ENCODE data around the gene CHID1.
A peak's percentile ranks its signal among the peaks of the same experiment; 100 is the strongest.

Gene CHID1

GRCh38 chr11:910044-910588, 494 bp downstream of the CHID1 start:
- DNase-seq (ENCODE audit: low spot score) = no peak
- H3K9me3 Mint-ChIP-seq = no peaks in the 10 kb centered on the region
- peak overlapping the region; percentile 86 for H3K27ac Mint-ChIP-seq
- no peaks in the 10 kb centered on the region for H3K27me3 Mint-ChIP-seq (ENCODE audit: low read depth)
- peaks cover 12% of the 10 kb centered on the region for H3K4me1 Mint-ChIP-seq (ENCODE audit: low read depth)
- H3K4me3 Mint-ChIP-seq = peak overlapping the region; percentile 95
- peaks cover 5% of the 10 kb centered on the region for H3K36me3 Mint-ChIP-seq (ENCODE audit: low read depth)

- Mint-ChIP-seq H3K27ac (no peak overlapping the region), H3K27me3 (ENCODE audit: low read depth) (no peaks in the 10 kb centered on the region), H3K9me3 (no peaks in the 10 kb centered on the region), H3K4me3 (peak overlapping the region; percentile 95), H3K4me1 (ENCODE audit: low read depth) (peaks cover 12% of the 10 kb centered on the region), H3K36me3 (ENCODE audit: low read depth) (peaks cover 10% of the 10 kb centered on the region)
- DNase-seq (ENCODE audit: low spot score) = no peak
Observed at GRCh38 chr11:909406-909805, 1.2 kb downstream of the CHID1 start.

DNA sequence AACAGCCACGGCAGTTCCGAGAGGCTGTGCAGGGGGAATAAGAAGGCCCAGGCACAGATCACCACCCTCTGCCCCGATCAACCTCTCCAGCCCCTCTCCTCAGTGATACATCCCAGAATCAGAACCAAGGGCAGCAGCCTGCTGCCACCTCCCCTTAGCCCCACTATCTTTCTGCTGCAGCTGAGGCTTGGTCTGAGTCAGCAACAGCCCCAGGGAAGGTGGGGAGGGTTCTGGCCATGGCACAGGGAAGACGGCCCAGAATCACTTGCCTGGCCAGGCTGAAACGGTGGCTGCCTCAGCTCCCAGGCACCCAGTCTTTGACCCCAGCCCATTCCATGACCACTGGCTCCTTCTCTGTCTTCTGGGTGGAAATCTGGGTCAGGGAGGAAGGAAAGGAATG, 2.3 kb downstream of the CHID1 start:
- Mint-ChIP-seq H3K4me3 (peak overlapping the region; percentile 31), H3K27me3 (ENCODE audit: low read depth) (no peaks in the 10 kb centered on the region), H3K4me1 (ENCODE audit: low read depth) (peaks cover 12% of the 10 kb centered on the region), H3K9me3 (no peaks in the 10 kb centered on the region), H3K27ac (no peak overlapping the region), H3K36me3 (ENCODE audit: low read depth) (peaks cover 18% of the 10 kb centered on the region)
- DNase-seq (ENCODE audit: low spot score) = no peak

DNA sequence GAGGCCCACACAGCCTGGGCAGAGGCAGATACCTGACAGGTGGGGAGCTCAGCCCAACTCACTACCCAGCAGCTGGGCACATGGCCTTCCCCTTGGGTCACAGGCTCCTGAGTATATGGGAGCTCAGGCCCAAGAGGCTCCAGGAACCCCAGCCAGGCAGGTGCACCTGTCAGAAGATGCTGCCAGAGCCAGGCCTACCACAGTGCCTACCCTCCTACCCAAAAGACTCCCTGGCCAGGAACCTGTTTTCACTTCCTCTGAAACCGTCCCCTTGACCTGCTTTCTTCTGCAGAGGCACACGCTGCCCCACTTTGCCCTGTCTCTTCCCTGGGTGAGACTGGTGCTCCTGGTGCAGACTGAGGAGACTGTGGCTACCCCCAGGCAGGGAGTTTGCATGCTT, 2.9 kb downstream of the CHID1 start:
- H3K27me3 Mint-ChIP-seq (ENCODE audit: low read depth) = no peaks in the 10 kb centered on the region
- peaks cover 20% of the 10 kb centered on the region for H3K36me3 Mint-ChIP-seq (ENCODE audit: low read depth)
- no peaks in the 10 kb centered on the region for H3K9me3 Mint-ChIP-seq
- H3K4me3 Mint-ChIP-seq = no peak overlapping the region
- H3K4me1 Mint-ChIP-seq (ENCODE audit: low read depth) = peaks cover 12% of the 10 kb centered on the region
- no peak overlapping the region for H3K27ac Mint-ChIP-seq
- no peak for DNase-seq (ENCODE audit: low spot score)

- Mint-ChIP-seq H3K9me3 (no peaks in the 10 kb centered on the region), H3K36me3 (ENCODE audit: low read depth) (peaks cover 24% of the 10 kb centered on the region)
Observed at GRCh38 chr11:905952-906351, 4.7 kb downstream of the CHID1 start.

GRCh38 chr11:904380-904779, 6.2 kb downstream of the CHID1 start:
- DNase-seq (ENCODE audit: low spot score) = no peak
- no peak overlapping the region for H3K4me3 Mint-ChIP-seq
- H3K27me3 Mint-ChIP-seq (ENCODE audit: low read depth) = no peaks in the 10 kb centered on the region
- H3K4me1 Mint-ChIP-seq (ENCODE audit: low read depth) = peaks cover 3% of the 10 kb centered on the region
- peaks cover 24% of the 10 kb centered on the region for H3K36me3 Mint-ChIP-seq (ENCODE audit: low read depth)
- no peak overlapping the region for H3K27ac Mint-ChIP-seq
- H3K9me3 Mint-ChIP-seq = no peaks in the 10 kb centered on the region

More at GRCh38 chr11:905952-906351, 4.7 kb downstream of the CHID1 start:
- H3K4me3 Mint-ChIP-seq = no peak overlapping the region
- no peaks in the 10 kb centered on the region for H3K27me3 Mint-ChIP-seq (ENCODE audit: low read depth)
- DNase-seq (ENCODE audit: low spot score) = no peak
- peaks cover 5% of the 10 kb centered on the region for H3K4me1 Mint-ChIP-seq (ENCODE audit: low read depth)
- H3K27ac Mint-ChIP-seq = no peak overlapping the region

DNA sequence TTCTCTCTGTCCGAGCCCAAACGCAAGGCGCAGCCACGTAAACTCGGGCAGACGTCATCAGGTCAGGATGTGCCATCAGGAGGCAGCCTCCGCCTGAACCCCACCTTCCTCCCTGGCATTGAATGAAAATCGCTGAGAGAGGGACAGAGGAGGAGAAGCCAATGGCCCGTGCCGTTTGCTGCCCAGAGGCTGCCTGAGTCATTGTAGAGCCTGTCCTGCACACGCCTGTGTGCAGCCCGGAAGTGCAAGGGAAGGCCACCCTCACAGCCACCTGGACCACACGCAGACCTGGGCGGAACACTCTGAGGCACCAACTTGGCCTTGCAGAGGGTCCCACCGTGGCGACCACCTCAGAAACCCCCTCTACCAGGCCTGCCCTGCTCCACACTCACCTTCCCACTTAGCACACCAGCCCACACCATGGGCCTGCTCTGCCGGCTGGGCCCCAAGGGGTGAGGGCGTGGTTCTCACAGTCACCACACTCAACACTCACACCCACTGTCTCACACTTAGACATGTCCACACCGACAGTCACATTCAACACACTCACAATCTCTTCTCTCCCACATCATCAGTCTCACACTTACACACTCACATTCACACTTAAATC, 9.1 kb downstream of the CHID1 start:
- no peak overlapping the region for H3K27ac Mint-ChIP-seq
- H3K9me3 Mint-ChIP-seq = no peaks in the 10 kb centered on the region
- peaks cover 24% of the 10 kb centered on the region for H3K36me3 Mint-ChIP-seq (ENCODE audit: low read depth)
- no peaks in the 10 kb centered on the region for H3K4me1 Mint-ChIP-seq (ENCODE audit: low read depth)
- H3K27me3 Mint-ChIP-seq (ENCODE audit: low read depth) = no peaks in the 10 kb centered on the region
- H3K4me3 Mint-ChIP-seq = no peak overlapping the region
- no peak for DNase-seq (ENCODE audit: low spot score)

- no peak overlapping the region for H3K4me3 Mint-ChIP-seq
- DNase-seq (ENCODE audit: low spot score) = no peak
- H3K36me3 Mint-ChIP-seq (ENCODE audit: low read depth) = peaks cover 22% of the 10 kb centered on the region
- no peaks in the 10 kb centered on the region for H3K9me3 Mint-ChIP-seq
- H3K4me1 Mint-ChIP-seq (ENCODE audit: low read depth) = no peaks in the 10 kb centered on the region
- H3K27ac Mint-ChIP-seq = no peak overlapping the region
- H3K27me3 Mint-ChIP-seq (ENCODE audit: low read depth) = no peaks in the 10 kb centered on the region
Observed at GRCh38 chr11:900545-900944, 10.1 kb downstream of the CHID1 start.

DNA sequence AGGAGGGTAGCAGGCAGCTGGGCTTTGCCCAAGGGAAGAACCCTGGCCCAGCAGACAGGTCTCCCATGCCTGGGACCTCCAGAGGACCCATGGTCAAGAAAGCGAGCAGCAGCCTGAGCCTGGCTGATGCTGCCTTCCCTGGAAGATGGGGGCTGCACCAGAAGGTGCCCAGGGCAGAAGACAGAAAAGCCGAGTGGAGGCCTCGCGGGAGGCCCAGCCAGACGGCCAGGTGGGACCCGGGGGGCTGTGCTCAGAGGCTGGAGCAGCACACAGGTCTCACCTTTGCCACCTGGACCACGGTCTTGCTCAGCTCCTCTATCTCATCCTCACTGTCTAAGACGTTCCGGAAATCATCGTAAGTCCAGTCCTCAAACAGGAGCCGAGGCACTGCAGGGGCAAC, 10.9 kb downstream of the CHID1 start:
- H3K27ac Mint-ChIP-seq = no peak overlapping the region
- H3K4me3 Mint-ChIP-seq = no peak overlapping the region
- H3K4me1 Mint-ChIP-seq (ENCODE audit: low read depth) = no peaks in the 10 kb centered on the region
- no peaks in the 10 kb centered on the region for H3K9me3 Mint-ChIP-seq
- no peaks in the 10 kb centered on the region for H3K27me3 Mint-ChIP-seq (ENCODE audit: low read depth)
- no peak for DNase-seq (ENCODE audit: low spot score)
- H3K36me3 Mint-ChIP-seq (ENCODE audit: low read depth) = peaks cover 19% of the 10 kb centered on the region

GRCh38 chr11:898540-899190, 11.9 kb downstream of the CHID1 start:
- H3K9me3 Mint-ChIP-seq = no peaks in the 10 kb centered on the region
- DNase-seq (ENCODE audit: low spot score) = no peak

DNA sequence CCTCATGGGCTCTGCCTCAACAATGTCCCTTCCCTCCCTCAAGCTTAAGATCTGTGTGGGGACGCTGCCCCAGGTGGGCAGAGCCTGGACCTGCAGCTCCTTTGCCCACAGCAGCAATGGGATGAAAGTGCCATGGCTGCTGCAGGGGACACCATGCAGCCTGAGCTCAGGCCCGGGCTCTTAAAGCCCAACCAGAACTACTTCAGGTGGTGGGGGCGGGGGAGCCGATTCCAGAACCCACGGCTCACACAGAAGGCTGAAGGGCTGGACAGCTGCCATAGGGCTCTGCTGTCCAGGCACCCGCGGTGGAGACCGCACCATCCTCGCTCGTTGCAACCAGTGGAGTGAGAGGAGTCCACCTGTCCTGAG, 12.5 kb downstream of the CHID1 start:
- Mint-ChIP-seq H3K4me1 (ENCODE audit: low read depth) (no peaks in the 10 kb centered on the region), H3K9me3 (no peaks in the 10 kb centered on the region), H3K27me3 (ENCODE audit: low read depth) (no peaks in the 10 kb centered on the region), H3K4me3 (no peak overlapping the region), H3K27ac (no peak overlapping the region), H3K36me3 (ENCODE audit: low read depth) (peaks cover 9% of the 10 kb centered on the region)
- DNase-seq (ENCODE audit: low spot score) = no peak

More at GRCh38 chr11:898540-899190, 11.9 kb downstream of the CHID1 start:
- H3K4me1 Mint-ChIP-seq (ENCODE audit: low read depth) = no peaks in the 10 kb centered on the region
- H3K27ac Mint-ChIP-seq = no peak overlapping the region
- no peaks in the 10 kb centered on the region for H3K27me3 Mint-ChIP-seq (ENCODE audit: low read depth)
- H3K36me3 Mint-ChIP-seq (ENCODE audit: low read depth) = peaks cover 11% of the 10 kb centered on the region
- H3K4me3 Mint-ChIP-seq = no peak overlapping the region

- no peak overlapping the region for H3K4me3 Mint-ChIP-seq
- H3K27ac Mint-ChIP-seq = no peak overlapping the region
- peaks cover 5% of the 10 kb centered on the region for H3K36me3 Mint-ChIP-seq (ENCODE audit: low read depth)
- H3K9me3 Mint-ChIP-seq = no peaks in the 10 kb centered on the region
- H3K4me1 Mint-ChIP-seq (ENCODE audit: low read depth) = no peaks in the 10 kb centered on the region
- H3K27me3 Mint-ChIP-seq (ENCODE audit: low read depth) = no peaks in the 10 kb centered on the region
- DNase-seq (ENCODE audit: low spot score) = no peak
Observed at GRCh38 chr11:897253-898142, 13.1 kb downstream of the CHID1 start.

GRCh38 chr11:895331-896110, 15.1 kb downstream of the CHID1 start:
- DNase-seq (ENCODE audit: low spot score) = no peak
- H3K27ac Mint-ChIP-seq = no peak overlapping the region
- no peaks in the 10 kb centered on the region for H3K9me3 Mint-ChIP-seq
- H3K4me3 Mint-ChIP-seq = no peak overlapping the region
- H3K4me1 Mint-ChIP-seq (ENCODE audit: low read depth) = no peaks in the 10 kb centered on the region
- no peaks in the 10 kb centered on the region for H3K36me3 Mint-ChIP-seq (ENCODE audit: low read depth)
- no peaks in the 10 kb centered on the region for H3K27me3 Mint-ChIP-seq (ENCODE audit: low read depth)

Data from T-helper 2 cell treated with Interferon-gamma antibody and Interleukin-4, amounts not matched to agents 5 μg/mL and 100 μg/mL, for 36 hours (primary cell).